CD4-positive, alpha-beta T cell treated with Interleukin-2 at 100 ng/mL for 4 hours (primary cell): ENCODE measurements around the gene GBX1.

ENCODE experiments used
- DNase-seq: peaks from one replicate; pipeline ENCODE4 v3.0.0-alpha.2; 2020; ENCODE audit warnings: low spot score

Gene GBX1

GRCh38 chr7:151114151-151115090 is 53.1 kb downstream of the GBX1 start:
- DNase-seq, result no peak

- DNase-seq, result no peak
Observed at GRCh38 chr7:151113344-151114150, 53.9 kb downstream of the GBX1 start.

GRCh38 chr7:151110941-151111645 is 56.4 kb downstream of the GBX1 start:
- peak; percentile 77 for DNase-seq

GRCh38 chr7:151110236-151110940 is 57.1 kb downstream of the GBX1 start:
- no peak for DNase-seq

GRCh38 chr7:151109094-151110048 is 58.1 kb downstream of the GBX1 start:
- DNase-seq, result no peak

- no peak for DNase-seq
Observed at GRCh38 chr7:151107882-151108281, 59.6 kb downstream of the GBX1 start.

- no peak for DNase-seq
Observed at GRCh38 chr7:151104411-151105235, 62.9 kb downstream of the GBX1 start.

GRCh38 chr7:151103973-151104372 is 63.5 kb downstream of the GBX1 start:
- no peak for DNase-seq

GRCh38 chr7:151102991-151103390 is 64.5 kb downstream of the GBX1 start:
- no peak for DNase-seq

GRCh38 chr7:151101621-151102396 is 65.7 kb downstream of the GBX1 start:
- DNase-seq, result no peak

GRCh38 chr7:151100921-151101320 is 66.6 kb downstream of the GBX1 start:
- DNase-seq, result no peak

- no peak for DNase-seq
Observed at GRCh38 chr7:151099486-151100211, 67.8 kb downstream of the GBX1 start.
